Right cardiac atrium (tissue), 5 donors: ENCODE results near the gene GIT2. TPM values are rescaled to one million over a fixed set of nuclear protein-coding genes. Genes with fewer than 3 reads are reported as not detected.

Experiments used
- ATAC-seq, 2 donors: fragments of 200-7000 bp; cut with Tn5 transposase; one replicate each; pipeline versions ENCODE4 v1.8.0 to v1.9.1; 2020; ENCODE audit warnings: moderate library complexity in 2 of 2, mild to moderate bottlenecking in 1 of 2
- DNase-seq, 3 donors: peaks; one replicate each; pipeline ENCODE4 v3.0.0-alpha.2; 2020
- H3K27ac ChIP-seq: one replicate; pipeline ENCODE4 v1.5.1; 2013; ENCODE audit warnings: mild to moderate bottlenecking, low read length, control low read depth, moderate library complexity
- H3K27me3 ChIP-seq: one replicate; pipeline ENCODE4 v1.6.1; 2013; ENCODE audit not compliant: control insufficient read depth, insufficient read depth
- H3K4me1 ChIP-seq: one replicate; pipeline ENCODE4 v1.6.1; 2013; ENCODE audit warnings: low read length; ENCODE audit not compliant: control insufficient read depth, insufficient read depth
- H3K4me3 ChIP-seq: one replicate; pipeline ENCODE4 v1.5.1; 2013; ENCODE audit warnings: low read length, control low read depth
- H3K9me3 ChIP-seq: one replicate; pipeline ENCODE4 v1.6.1; 2013; ENCODE audit warnings: low read length; ENCODE audit not compliant: control insufficient read depth
- WGBS: extraction: QIAGEN DNeasy Blood & Tissue Kit; methylation state at CpG from one replicate; pipeline ENCODE4 v1.1.7; 2013; 5-methylcytosine and 5-hydroxymethylcytosine counted together
- intact Hi-C, 4 donors: fragments of 100-400 bp; cut with DNase I; formaldehyde crosslinking; loops; one replicate each; pipeline versions ENCODE4 v1.11.0 to v1.14.0; 2022 to 2023
- polyA plus RNA-seq: library from polyadenylated mRNA; stranded (reverse); fragments of 200-250 nt; gene quantifications from one replicate; pipeline ENCODE4 v1.2.3, GENCODE V29; 2013
- total RNA-seq, 4 donors: library from RNA; stranded (reverse); fragmentation: NEBNext Ultra II Directional; extraction: Animal tissue kit (Norgen Biotek cat#: 25700); gene quantifications; one replicate each; pipeline ENCODE4 v1.2.1, GENCODE V29; 2021
- donor health status: healthy with polysubstance abuse.
- donor health status: DM: no; HTN: yes; CAD: no.
- donor health status: DM: no; HTN: no; CAD: no.
- donor health status: DM: no; HTN: yes; CAD: no; lungs with severe emphysema.
- donor health status: DM: yes; HTN: yes; CAD: no.

GIT2 gene
- total and polyA plus RNA-seq, 5 donors, result 17.9 to 44.6 (median 32.3) TPM

GRCh38 chr12:109959411-109960093 is 36.6 kb downstream of the GIT2 start:
- WGBS, result 93% methylated on average over 8 of the region's 8 CpGs
- DNase-seq (no peak), ATAC-seq (no peak)
- no peak overlapping the region for H3K27ac ChIP-seq
- intact Hi-C loops, result no loop called here
- no peaks in the 10 kb centered on the region for H3K4me1 ChIP-seq
- no peaks in the 10 kb centered on the region for H3K9me3 ChIP-seq
- H3K27me3 ChIP-seq, result no peaks in the 10 kb centered on the region
- no peak overlapping the region for H3K4me3 ChIP-seq

GRCh38 chr12:109958374-109958773 is 37.8 kb downstream of the GIT2 start:
- Histone ChIP-seq H3K27me3 (no peaks in the 10 kb centered on the region), H3K27ac (no peak overlapping the region), H3K4me3 (no peak overlapping the region), H3K4me1 (no peaks in the 10 kb centered on the region), H3K9me3 (no peaks in the 10 kb centered on the region)
- no peak for ATAC-seq
- 99% methylated on average over 7 of the region's 7 CpGs for WGBS
- intact Hi-C loops, result no loop called here
- no peak for DNase-seq

GRCh38 chr12:109953656-109954055 is 42.5 kb downstream of the GIT2 start:
- ATAC-seq, result no peak
- Histone ChIP-seq H3K27ac (peak overlapping the region; percentile 25), H3K4me1 (peaks cover 4% of the 10 kb centered on the region), H3K27me3 (no peaks in the 10 kb centered on the region), H3K9me3 (no peaks in the 10 kb centered on the region), H3K4me3 (no peak overlapping the region)
- DNase-seq, result no peak
- WGBS, result 89% methylated on average over 5 of the region's 5 CpGs
- intact Hi-C loops, result no loop called here

- Histone ChIP-seq H3K4me3 (no peak overlapping the region), H3K4me1 (peaks cover 8% of the 10 kb centered on the region), H3K27ac (peak overlapping the region; percentile 69), H3K27me3 (no peaks in the 10 kb centered on the region), H3K9me3 (no peaks in the 10 kb centered on the region)
- 75% methylated on average over 8 of the region's 8 CpGs for WGBS
- ATAC-seq (peak; percentile 27 to 49), DNase-seq (no peak)
- intact Hi-C loops, result no loop called here
Measured at GRCh38 chr12:109952873-109953272, 43.3 kb downstream of the GIT2 start.

GRCh38 chr12:109952160-109952858 is 43.9 kb downstream of the GIT2 start:
- ATAC-seq (peak; percentile 11 to 18), DNase-seq (no peak)
- Histone ChIP-seq H3K4me3 (no peak overlapping the region), H3K27me3 (no peaks in the 10 kb centered on the region), H3K4me1 (peaks cover 8% of the 10 kb centered on the region), H3K27ac (peak overlapping the region; percentile 69), H3K9me3 (no peaks in the 10 kb centered on the region)
- intact Hi-C loops, result no loop called here
- WGBS, result 84% methylated on average over 11 of the region's 11 CpGs

- ATAC-seq (peak; percentile 40 to 64), DNase-seq (peak; percentile 55 to 80 (median 74))
- intact Hi-C loops, result no loop called here
- peak overlapping the region; percentile 69 for H3K27ac ChIP-seq
- 52% methylated on average over 7 of the region's 7 CpGs for WGBS
- H3K9me3 ChIP-seq, result no peaks in the 10 kb centered on the region
- H3K27me3 ChIP-seq, result no peaks in the 10 kb centered on the region
- peaks cover 8% of the 10 kb centered on the region for H3K4me1 ChIP-seq
- H3K4me3 ChIP-seq, result no peak overlapping the region
Measured at GRCh38 chr12:109951751-109952150, 44.4 kb downstream of the GIT2 start.

GRCh38 chr12:109951136-109951535 is 45.0 kb downstream of the GIT2 start:
- intact Hi-C loops, result no loop called here
- no peak overlapping the region for H3K4me3 ChIP-seq

GRCh38 chr12:109950625-109951024 is 45.5 kb downstream of the GIT2 start:
- DNase-seq (no peak), ATAC-seq (no peak)
- intact Hi-C loops, result no loop called here
- Histone ChIP-seq H3K27ac (peak overlapping the region; percentile 72), H3K4me3 (no peak overlapping the region), H3K27me3 (no peaks in the 10 kb centered on the region), H3K4me1 (peaks cover 11% of the 10 kb centered on the region), H3K9me3 (no peaks in the 10 kb centered on the region)

More at GRCh38 chr12:109951136-109951535, 45.0 kb downstream of the GIT2 start:
- DNase-seq (no peak), ATAC-seq (no peak)
- H3K9me3 ChIP-seq, result no peaks in the 10 kb centered on the region
- peaks cover 11% of the 10 kb centered on the region for H3K4me1 ChIP-seq
- H3K27me3 ChIP-seq, result no peaks in the 10 kb centered on the region
- 51% methylated on average over 5 of the region's 5 CpGs for WGBS
- H3K27ac ChIP-seq, result no peak overlapping the region

GRCh38 chr12:109949089-109949488 is 47.1 kb downstream of the GIT2 start:
- no peak for DNase-seq
- H3K27me3 ChIP-seq, result no peaks in the 10 kb centered on the region
- WGBS, result 42% methylated on average over 1 of the region's 1 CpG
- H3K4me3 ChIP-seq, result no peak overlapping the region
- H3K9me3 ChIP-seq, result no peaks in the 10 kb centered on the region
- peak overlapping the region; percentile 70 for H3K27ac ChIP-seq
- peak; percentile 58 to 79 for ATAC-seq
- intact Hi-C loops, result no loop called here
- H3K4me1 ChIP-seq, result peaks cover 19% of the 10 kb centered on the region

GRCh38 chr12:109948368-109948767 is 47.8 kb downstream of the GIT2 start:
- no peaks in the 10 kb centered on the region for H3K27me3 ChIP-seq
- peaks cover 19% of the 10 kb centered on the region for H3K4me1 ChIP-seq
- WGBS, result 71% methylated on average over 4 of the region's 4 CpGs
- DNase-seq, result no peak
- H3K4me3 ChIP-seq, result no peak overlapping the region
- no peak for ATAC-seq
- peak overlapping the region; percentile 81 for H3K27ac ChIP-seq
- intact Hi-C loops, result no loop called here
- H3K9me3 ChIP-seq, result no peaks in the 10 kb centered on the region

- H3K27me3 ChIP-seq, result no peaks in the 10 kb centered on the region
- peaks cover 19% of the 10 kb centered on the region for H3K4me1 ChIP-seq
- intact Hi-C loops, result no loop called here
- H3K27ac ChIP-seq, result peak overlapping the region; percentile 39
- DNase-seq (no peak), ATAC-seq (no peak)
- no peaks in the 10 kb centered on the region for H3K9me3 ChIP-seq
- H3K4me3 ChIP-seq, result no peak overlapping the region
- whole genome bisulfite sequencing, result 48% methylated on average over 3 of the region's 3 CpGs
Measured at GRCh38 chr12:109947521-109947920, 48.6 kb downstream of the GIT2 start.
